GOT3 (cell line): ENCODE measurements around the gene OSBPL8.

Experiments
- DNase-seq: peaks from one replicate; lab custom pipeline; 2025; ENCODE audit warnings: mixed read lengths; lab: John Stamatoyannopoulos, UW

The OSBPL8 gene

GRCh38 chr12:76559400-76560085 lies at the start of gene OSBPL8:
Gene OSBPL8, minus strand, starts transcription at chr12:76559771. Its CDS starts 72,220 bp downstream, at chr12:76487551.
- peak; percentile 56 for DNase-seq

GRCh38 chr12:76608070-76608469 lies 48.5 kb upstream of the OSBPL8 start:
- no peak for DNase-seq

- no peak for DNase-seq
Observed at GRCh38 chr12:76595056-76595455, 35.5 kb upstream of the OSBPL8 start.

- no peak for DNase-seq
Observed at GRCh38 chr12:76591476-76591875, 31.9 kb upstream of the OSBPL8 start.

GRCh38 chr12:76590131-76590530 lies 30.6 kb upstream of the OSBPL8 start:
- no peak for DNase-seq

GRCh38 chr12:76588881-76589565 lies 29.5 kb upstream of the OSBPL8 start:
- no peak for DNase-seq

- no peak for DNase-seq
Observed at GRCh38 chr12:76587428-76588178, 28.0 kb upstream of the OSBPL8 start.

GRCh38 chr12:76586764-76587395 lies 27.3 kb upstream of the OSBPL8 start:
- no peak for DNase-seq

- no peak for DNase-seq
Observed at GRCh38 chr12:76583301-76583700, 23.7 kb upstream of the OSBPL8 start.

GRCh38 chr12:76573840-76574373 lies 14.3 kb upstream of the OSBPL8 start:
- no peak for DNase-seq

- no peak for DNase-seq
Observed at GRCh38 chr12:76571256-76571655, 11.7 kb upstream of the OSBPL8 start.

GRCh38 chr12:76569685-76570604 lies 10.4 kb upstream of the OSBPL8 start:
- DNase-seq: no peak

- DNase-seq: no peak
Observed at GRCh38 chr12:76568888-76569551, 9.4 kb upstream of the OSBPL8 start.

- DNase-seq: no peak
Observed at GRCh38 chr12:76568130-76568529, 8.6 kb upstream of the OSBPL8 start.

- DNase-seq: no peak
Observed at GRCh38 chr12:76563061-76563460, 3.5 kb upstream of the OSBPL8 start.

- no peak for DNase-seq
Observed at GRCh38 chr12:76562130-76562529, 2.6 kb upstream of the OSBPL8 start.

GRCh38 chr12:76560086-76560491 lies 518 bp upstream of the OSBPL8 start:
- DNase-seq: no peak

GRCh38 chr12:76558684-76559399 lies 729 bp downstream of the OSBPL8 start:
- no peak for DNase-seq

- DNase-seq: no peak
Observed at GRCh38 chr12:76556368-76556767, 3.2 kb downstream of the OSBPL8 start.

GRCh38 chr12:76555797-76556196 lies 3.8 kb downstream of the OSBPL8 start:
- DNase-seq: no peak
